Suprapubic skin (tissue), 4 donors: ENCODE data around the gene SPEM3. TPM values are rescaled to one million over a fixed set of nuclear protein-coding genes. Genes with fewer than 3 reads are reported as not detected.
A peak's percentile ranks its signal among the peaks of the same experiment; 100 is the strongest.

ENCODE experiments used
- DNase-seq, 2 donors: peaks; one replicate each; pipeline ENCODE4 v3.0.0-alpha.2; 2019; ENCODE audit warnings: low spot score in 2 of 2
- H3K27ac ChIP-seq: fragments of 200-600 bp; sonication (generic); one replicate; pipeline ENCODE4 v1.5.1; 2019
- H3K27me3 ChIP-seq: fragments of 200-600 bp; sonication (generic); one replicate; pipeline ENCODE4 v1.5.1; 2019
- H3K36me3 ChIP-seq: fragments of 200-600 bp; sonication (generic); one replicate; pipeline ENCODE4 v1.5.1; 2019
- H3K4me1 ChIP-seq: fragments of 200-600 bp; sonication (generic); one replicate; pipeline ENCODE4 v1.5.1; 2019
- H3K4me3 ChIP-seq: fragments of 200-600 bp; sonication (generic); one replicate; pipeline ENCODE4 v1.5.1; 2019; ENCODE audit warnings: mild to moderate bottlenecking
- H3K9me3 ChIP-seq: fragments of 200-600 bp; sonication (generic); one replicate; pipeline ENCODE4 v1.5.1; 2019
- EP300 ChIP-seq: sonication (generic); formaldehyde crosslinking; IDR thresholded peaks from one replicate; pipeline ENCODE4 v1.6.1; 2017; ENCODE audit warnings: antibody characterized with exemption
- POLR2A ChIP-seq, 2 donors: fragments of 450-650 bp; IDR thresholded peaks; one replicate each; pipeline ENCODE4 v1.6.1; 2017; ENCODE audit warnings: antibody characterized with exemption in 2 of 2, mild to moderate bottlenecking in 2 of 2, moderate library complexity in 2 of 2
- POLR2AphosphoS5 ChIP-seq, 3 donors: sonication (generic); formaldehyde crosslinking; IDR thresholded peaks; one replicate each; pipeline ENCODE4 v1.6.1; 2017; ENCODE audit warnings: antibody characterized with exemption in 3 of 3
- WGBS: methylation state at CpG from one replicate; pipeline ENCODE4 v1.1.5; 2018; 5-methylcytosine and 5-hydroxymethylcytosine counted together
- total RNA-seq, 4 donors: library from RNA; depleted of rRNA; stranded (reverse); fragments of >200 nt; gene quantifications; one replicate each; pipeline ENCODE4 v1.1.0, GENCODE V29; 2016
- TF ChIP-seq, protein P1 (sequence below), 2 donors: fragments of 200-600 bp in 1 of 2; fragments of 450-650 bp in 1 of 2; sonication (generic) in 1 of 2; IDR thresholded peaks; one replicate each; pipeline ENCODE4 v1.5.1; 2016 to 2019; ENCODE audit warnings: antibody characterized with exemption in 2 of 2, mild to moderate bottlenecking in 1 of 2, moderate library complexity in 1 of 2

The SPEM3 gene
- total RNA-seq, 4 donors from 2014 or later: not detected

DNA sequence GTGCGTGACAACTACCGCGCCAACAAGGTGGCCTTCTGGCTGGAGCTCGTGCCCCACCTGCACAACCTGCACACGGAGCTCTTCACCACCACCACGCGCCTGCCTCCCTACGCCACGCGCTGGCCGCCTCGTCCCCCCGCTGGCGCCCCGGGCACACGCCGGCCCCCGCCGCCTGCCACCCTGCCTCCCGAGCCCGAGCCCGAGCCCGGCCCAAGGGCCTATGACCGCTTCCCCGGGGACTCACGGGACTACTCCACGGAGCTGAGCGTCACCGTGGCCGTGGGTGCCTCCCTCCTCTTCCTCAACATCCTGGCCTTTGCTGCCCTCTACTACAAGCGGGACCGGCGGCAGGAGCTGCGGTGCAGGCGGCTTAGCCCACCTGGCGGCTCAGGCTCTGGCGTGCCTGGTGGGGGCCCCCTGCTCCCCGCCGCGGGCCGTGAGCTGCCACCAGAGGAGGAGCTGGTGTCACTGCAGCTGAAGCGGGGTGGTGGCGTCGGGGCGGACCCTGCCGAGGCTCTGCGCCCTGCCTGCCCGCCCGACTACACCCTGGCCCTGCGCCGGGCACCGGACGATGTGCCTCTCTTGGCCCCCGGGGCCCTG lies 11.5 kb upstream of the SPEM3 start:
- Histone ChIP-seq H3K36me3 (peaks cover 27% of the 10 kb centered on the region), H3K4me1 (no peaks in the 10 kb centered on the region), H3K9me3 (no peaks in the 10 kb centered on the region), H3K27ac (no peak overlapping the region), H3K4me3 (no peak overlapping the region), H3K27me3 (no peaks in the 10 kb centered on the region)
- 95% methylated on average over 48 of the region's 54 CpGs for WGBS
- no peak for DNase-seq
- TF ChIP-seq, protein P1, sequence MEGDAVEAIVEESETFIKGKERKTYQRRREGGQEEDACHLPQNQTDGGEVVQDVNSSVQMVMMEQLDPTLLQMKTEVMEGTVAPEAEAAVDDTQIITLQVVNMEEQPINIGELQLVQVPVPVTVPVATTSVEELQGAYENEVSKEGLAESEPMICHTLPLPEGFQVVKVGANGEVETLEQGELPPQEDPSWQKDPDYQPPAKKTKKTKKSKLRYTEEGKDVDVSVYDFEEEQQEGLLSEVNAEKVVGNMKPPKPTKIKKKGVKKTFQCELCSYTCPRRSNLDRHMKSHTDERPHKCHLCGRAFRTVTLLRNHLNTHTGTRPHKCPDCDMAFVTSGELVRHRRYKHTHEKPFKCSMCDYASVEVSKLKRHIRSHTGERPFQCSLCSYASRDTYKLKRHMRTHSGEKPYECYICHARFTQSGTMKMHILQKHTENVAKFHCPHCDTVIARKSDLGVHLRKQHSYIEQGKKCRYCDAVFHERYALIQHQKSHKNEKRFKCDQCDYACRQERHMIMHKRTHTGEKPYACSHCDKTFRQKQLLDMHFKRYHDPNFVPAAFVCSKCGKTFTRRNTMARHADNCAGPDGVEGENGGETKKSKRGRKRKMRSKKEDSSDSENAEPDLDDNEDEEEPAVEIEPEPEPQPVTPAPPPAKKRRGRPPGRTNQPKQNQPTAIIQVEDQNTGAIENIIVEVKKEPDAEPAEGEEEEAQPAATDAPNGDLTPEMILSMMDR (IDR thresholded peaks at IDR 0.05): no peak
- TF ChIP-seq EP300: no peak
- TF ChIP-seq POLR2A (IDR thresholded peaks at IDR 0.05): no peak
- no peak for TF ChIP-seq POLR2AphosphoS5 (IDR thresholded peaks at IDR 0.05)

DNA sequence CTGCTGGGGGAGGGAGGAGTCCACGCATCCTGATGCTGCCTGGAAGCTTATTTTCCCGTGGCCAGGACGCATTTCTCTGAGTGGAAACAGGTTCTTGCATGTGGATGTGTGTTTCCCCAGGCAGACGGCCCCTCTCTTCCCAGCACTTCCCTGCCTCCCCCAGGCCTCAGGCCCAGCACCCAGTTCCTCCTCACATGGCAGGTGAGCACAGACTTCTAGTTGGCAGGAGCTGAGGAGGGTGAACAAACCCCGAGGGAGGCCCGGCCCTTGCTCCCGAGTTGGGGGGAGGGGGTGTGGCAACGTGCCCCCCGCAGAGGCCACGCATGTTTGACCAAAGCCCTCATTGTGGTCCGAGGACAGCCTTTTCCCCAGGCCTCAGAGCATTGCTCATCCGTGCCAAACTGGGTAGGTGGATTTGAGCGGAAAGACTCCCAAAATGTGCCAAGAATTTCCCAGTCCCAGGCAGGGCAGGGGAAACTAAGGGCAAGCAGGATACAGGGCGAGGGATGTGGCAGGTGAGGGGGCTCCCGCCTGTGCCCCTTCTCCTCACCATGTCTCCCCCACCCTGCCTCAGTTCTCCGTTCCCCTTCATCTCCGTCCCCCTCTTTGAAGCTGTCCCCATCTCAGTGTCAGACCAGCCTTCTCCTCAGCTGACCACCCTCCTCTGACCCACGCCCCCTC lies 10.0 kb upstream of the SPEM3 start:
- Histone ChIP-seq H3K4me3 (no peak overlapping the region), H3K36me3 (peaks cover 27% of the 10 kb centered on the region), H3K4me1 (no peaks in the 10 kb centered on the region), H3K27me3 (no peaks in the 10 kb centered on the region), H3K27ac (no peak overlapping the region), H3K9me3 (no peaks in the 10 kb centered on the region)
- DNase-seq: peak in 1 of 2 donors; percentile 51
- WGBS: 71% methylated on average over 16 of the region's 18 CpGs
- TF ChIP-seq EP300: no peak
- TF ChIP-seq, protein P1 (IDR thresholded peaks at IDR 0.05): no peak
- TF ChIP-seq POLR2A (IDR thresholded peaks at IDR 0.05): no peak
- no peak for TF ChIP-seq POLR2AphosphoS5 (IDR thresholded peaks at IDR 0.05)

DNA sequence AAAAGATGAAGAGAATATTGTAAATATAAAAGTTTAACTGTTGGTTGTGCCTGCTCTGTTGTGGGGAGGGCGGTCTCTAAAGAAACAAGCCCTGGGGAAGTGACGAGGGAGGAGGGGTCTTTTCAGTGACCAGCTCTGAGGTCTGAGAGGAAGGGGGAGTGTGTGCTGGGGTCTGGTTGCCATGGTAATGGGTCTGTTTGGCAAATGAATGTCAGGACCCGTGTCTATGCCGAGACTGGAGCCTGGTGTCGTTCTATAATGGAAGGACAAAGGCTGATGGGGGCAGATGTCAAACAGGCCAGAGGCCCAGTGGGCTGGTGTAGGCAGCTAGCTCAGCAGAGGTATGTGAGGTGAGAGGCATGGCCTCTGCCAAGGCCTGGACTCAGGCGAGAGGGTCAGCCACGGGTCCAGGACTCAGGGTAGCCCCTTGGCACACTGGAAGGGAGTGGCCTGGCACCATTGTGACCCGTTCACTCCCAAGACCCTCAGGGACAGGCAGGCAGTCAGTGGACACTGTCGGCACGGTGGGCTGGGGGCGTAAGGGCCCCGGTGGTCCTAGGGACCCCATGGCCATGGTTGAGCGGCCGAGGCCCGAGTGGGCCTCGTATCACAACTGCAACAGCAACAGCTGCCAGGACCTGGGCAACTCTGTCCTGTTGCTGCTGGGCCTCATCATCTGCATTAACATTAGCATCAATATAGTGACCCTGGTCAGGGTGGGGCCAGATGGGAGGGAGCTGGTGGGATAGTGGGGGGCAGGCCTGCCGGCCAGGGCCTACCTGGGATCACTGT lies 8.6 kb upstream of the SPEM3 start, which contains the start of gene SPEM1:
TSS of gene SPEM1 (plus strand) at position 506 of the 792 bp plus-strand sequence. CDS start at position 567, 61 bp downstream.
- peaks cover 23% of the 10 kb centered on the region for H3K36me3 ChIP-seq
- H3K9me3 ChIP-seq: no peaks in the 10 kb centered on the region
- no peaks in the 10 kb centered on the region for H3K4me1 ChIP-seq
- no peak within 1 kb of the TSS for H3K4me3 ChIP-seq
- H3K27ac ChIP-seq: no peak within 1 kb of the TSS
- WGBS: 83% methylated on average over 16 of the region's 17 CpGs
- no peak for TF ChIP-seq EP300
- TF ChIP-seq, protein P1 (IDR thresholded peaks at IDR 0.05): no peak
- TF ChIP-seq POLR2A (IDR thresholded peaks at IDR 0.05): no peak
- TF ChIP-seq POLR2AphosphoS5 (IDR thresholded peaks at IDR 0.05): no peak
- DNase-seq: no peak
- no peaks in the 10 kb centered on the region for H3K27me3 ChIP-seq

DNA sequence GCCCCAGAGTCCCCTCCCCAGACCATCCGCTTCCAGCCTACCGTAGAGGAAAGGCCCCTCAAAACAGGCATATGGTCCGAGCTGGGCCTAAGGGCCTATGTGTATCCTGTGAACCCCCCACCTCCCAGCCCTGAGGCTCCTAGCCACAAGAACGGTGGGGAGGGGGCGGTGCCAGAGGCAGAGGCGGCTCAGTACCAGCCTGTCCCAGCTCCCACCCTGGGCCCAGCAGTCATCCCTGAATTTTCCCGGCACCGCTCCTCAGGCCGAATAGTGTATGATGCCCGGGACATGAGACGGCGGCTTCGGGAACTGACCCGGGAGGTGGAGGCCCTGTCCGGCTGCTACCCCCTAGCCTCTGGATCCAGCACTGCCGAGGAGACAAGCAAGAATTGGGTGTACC lies 7.5 kb upstream of the SPEM3 start:
- H3K9me3 ChIP-seq: no peaks in the 10 kb centered on the region
- 91% methylated on average over 13 of the region's 16 CpGs for WGBS
- TF ChIP-seq, protein P1 (IDR thresholded peaks at IDR 0.05): no peak
- TF ChIP-seq EP300 (no peak), POLR2A (IDR thresholded peaks at IDR 0.05) (no peak), POLR2AphosphoS5 (IDR thresholded peaks at IDR 0.05) (no peak)

DNA sequence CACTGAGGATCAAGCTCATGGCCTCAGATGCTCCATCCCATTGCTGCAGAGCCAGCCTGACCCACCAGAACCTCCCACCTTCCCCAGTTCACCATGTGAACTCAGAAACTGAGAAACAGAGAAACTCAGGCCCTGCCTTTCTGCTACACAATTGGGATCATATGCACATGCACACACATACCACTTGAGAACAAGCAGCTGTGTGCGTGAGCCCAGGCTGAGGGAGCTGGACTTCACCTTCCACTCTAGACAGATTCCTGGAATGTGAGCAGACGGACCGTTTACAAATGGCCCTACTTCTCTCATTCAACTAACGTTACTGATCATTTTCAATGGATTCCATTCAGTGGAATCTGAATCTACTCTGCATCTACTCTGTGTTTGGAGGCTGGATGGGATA lies 5.0 kb upstream of the SPEM3 start:
- no peak overlapping the region for H3K4me3 ChIP-seq
- H3K27me3 ChIP-seq: no peaks in the 10 kb centered on the region
- H3K9me3 ChIP-seq: no peaks in the 10 kb centered on the region
- H3K36me3 ChIP-seq: no peaks in the 10 kb centered on the region
- no peak overlapping the region for H3K27ac ChIP-seq
- H3K4me1 ChIP-seq: no peaks in the 10 kb centered on the region
- TF ChIP-seq POLR2AphosphoS5 (IDR thresholded peaks at IDR 0.05): no peak
- TF ChIP-seq POLR2A (IDR thresholded peaks at IDR 0.05): no peak
- no peak for TF ChIP-seq EP300
- TF ChIP-seq, protein P1 (IDR thresholded peaks at IDR 0.05): no peak
- WGBS: 87% methylated on average over 4 of the region's 4 CpGs
- DNase-seq: no peak

More for the DNA sequence above, 7.5 kb upstream of the SPEM3 start:
- H3K4me1 ChIP-seq: no peaks in the 10 kb centered on the region
- peaks cover 15% of the 10 kb centered on the region for H3K36me3 ChIP-seq
- peak in 1 of 2 donors; percentile 55 for DNase-seq
- H3K27me3 ChIP-seq: no peaks in the 10 kb centered on the region
- no peak overlapping the region for H3K4me3 ChIP-seq
- no peak overlapping the region for H3K27ac ChIP-seq
